ENCODE results near the gene LMBRD2.

DNA sequence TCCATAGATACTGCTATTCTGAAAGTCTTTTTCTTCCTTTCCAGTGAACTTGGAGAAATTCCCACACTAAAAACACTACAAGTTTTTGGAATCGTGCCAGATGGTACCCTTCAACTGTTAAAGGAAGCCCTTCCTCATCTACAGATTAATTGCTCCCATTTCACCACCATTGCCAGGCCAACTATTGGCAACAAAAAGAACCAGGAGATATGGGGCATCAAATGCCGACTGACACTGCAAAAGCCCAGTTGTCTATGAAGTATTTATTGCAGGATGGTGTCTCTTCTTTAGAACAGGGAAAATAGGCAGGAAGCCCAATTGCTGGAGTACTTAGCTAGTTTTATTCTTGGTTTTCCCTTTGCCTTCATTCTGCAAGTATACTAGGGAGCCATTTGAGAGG lies 30.1 kb upstream of the LMBRD2 start:
- TF ChIP-seq NFE2L1 (tag; IDR thresholded peaks at IDR 0.05; ENCODE audit: borderline replicate concordance, low read depth) = no peak
- no peak for TF ChIP-seq NFATC3 (IDR thresholded peaks at IDR 0.05)
- TF ChIP-seq, protein P1, sequence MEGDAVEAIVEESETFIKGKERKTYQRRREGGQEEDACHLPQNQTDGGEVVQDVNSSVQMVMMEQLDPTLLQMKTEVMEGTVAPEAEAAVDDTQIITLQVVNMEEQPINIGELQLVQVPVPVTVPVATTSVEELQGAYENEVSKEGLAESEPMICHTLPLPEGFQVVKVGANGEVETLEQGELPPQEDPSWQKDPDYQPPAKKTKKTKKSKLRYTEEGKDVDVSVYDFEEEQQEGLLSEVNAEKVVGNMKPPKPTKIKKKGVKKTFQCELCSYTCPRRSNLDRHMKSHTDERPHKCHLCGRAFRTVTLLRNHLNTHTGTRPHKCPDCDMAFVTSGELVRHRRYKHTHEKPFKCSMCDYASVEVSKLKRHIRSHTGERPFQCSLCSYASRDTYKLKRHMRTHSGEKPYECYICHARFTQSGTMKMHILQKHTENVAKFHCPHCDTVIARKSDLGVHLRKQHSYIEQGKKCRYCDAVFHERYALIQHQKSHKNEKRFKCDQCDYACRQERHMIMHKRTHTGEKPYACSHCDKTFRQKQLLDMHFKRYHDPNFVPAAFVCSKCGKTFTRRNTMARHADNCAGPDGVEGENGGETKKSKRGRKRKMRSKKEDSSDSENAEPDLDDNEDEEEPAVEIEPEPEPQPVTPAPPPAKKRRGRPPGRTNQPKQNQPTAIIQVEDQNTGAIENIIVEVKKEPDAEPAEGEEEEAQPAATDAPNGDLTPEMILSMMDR (IDR thresholded peaks at IDR 0.05 in 2 of 3, conservative IDR thresholded peaks at IDR 0.05 in 1 of 3; ENCODE audit: insufficient read depth in 2 of 3, low read depth in 1 of 3, low read length in 3 of 3) = no peak
- no peak for TF ChIP-seq TRIM28 (IDR thresholded peaks at IDR 0.05)
- TF ChIP-seq, protein P2, sequence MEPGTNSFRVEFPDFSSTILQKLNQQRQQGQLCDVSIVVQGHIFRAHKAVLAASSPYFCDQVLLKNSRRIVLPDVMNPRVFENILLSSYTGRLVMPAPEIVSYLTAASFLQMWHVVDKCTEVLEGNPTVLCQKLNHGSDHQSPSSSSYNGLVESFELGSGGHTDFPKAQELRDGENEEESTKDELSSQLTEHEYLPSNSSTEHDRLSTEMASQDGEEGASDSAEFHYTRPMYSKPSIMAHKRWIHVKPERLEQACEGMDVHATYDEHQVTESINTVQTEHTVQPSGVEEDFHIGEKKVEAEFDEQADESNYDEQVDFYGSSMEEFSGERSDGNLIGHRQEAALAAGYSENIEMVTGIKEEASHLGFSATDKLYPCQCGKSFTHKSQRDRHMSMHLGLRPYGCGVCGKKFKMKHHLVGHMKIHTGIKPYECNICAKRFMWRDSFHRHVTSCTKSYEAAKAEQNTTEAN (CRISPR knock-in tag; IDR thresholded peaks at IDR 0.05) = no peak
- no peak for TF ChIP-seq EP300 (IDR thresholded peaks at IDR 0.05; ENCODE audit: low read length)
- TF ChIP-seq TAF7 (tag; IDR thresholded peaks at IDR 0.05) = no peak
- TF ChIP-seq FOSL1 (tag; conservative IDR thresholded peaks at IDR 0.05) = no peak
- TF ChIP-seq ZEB2 (IDR thresholded peaks at IDR 0.05) = no peak
